Neutrophil (primary cell): Measurements from ENCODE around the gene FHAD1.

Experiments used
- H3K27ac ChIP-seq: fragments of 200-600 bp; sonication (generic); 2 replicates; pipeline ENCODE4 v1.5.1; 2016; ENCODE audit warnings: mild to moderate bottlenecking, moderate library complexity
- H3K27me3 ChIP-seq: fragments of 200-600 bp; sonication (generic); 2 replicates; pipeline ENCODE4 v1.6.0; 2016; ENCODE audit warnings: mild to moderate bottlenecking
- H3K36me3 ChIP-seq: fragments of 200-600 bp; sonication (generic); 2 replicates; pipeline ENCODE4 v1.5.1; 2017
- H3K4me1 ChIP-seq, 2 experiments: fragments of 200-600 bp in 1 of 2; sonication (generic) in 1 of 2; 1 replicate in 1 of 2; 2 replicates in 1 of 2; pipeline versions ENCODE4 v1.5.1 to v1.6.1; 2013 to 2016; ENCODE audit warnings: low read depth in 1 of 2, low read length in 1 of 2, mild to moderate bottlenecking in 1 of 2, moderate library complexity in 1 of 2; ENCODE audit not compliant: control insufficient read depth in 1 of 2, insufficient read depth in 1 of 2
- H3K4me3 ChIP-seq, 2 experiments: fragments of 200-600 bp in 1 of 2; sonication (generic) in 1 of 2; 1 replicate in 1 of 2; 2 replicates in 1 of 2; pipeline ENCODE4 v1.5.1; 2013 to 2016; ENCODE audit warnings: low read depth in 1 of 2, low read length in 1 of 2, mild to moderate bottlenecking in 1 of 2, moderate library complexity in 1 of 2
- H3K9me3 ChIP-seq: fragments of 200-600 bp; sonication (generic); 2 replicates; pipeline ENCODE4 v1.5.1; 2016
- TF ChIP-seq, protein P1 (sequence below): fragments of 200-600 bp; sonication (generic); IDR thresholded peaks from 2 replicates; pipeline ENCODE4 v1.5.1; 2016; ENCODE audit warnings: antibody characterized with exemption

FHAD1 gene

DNA sequence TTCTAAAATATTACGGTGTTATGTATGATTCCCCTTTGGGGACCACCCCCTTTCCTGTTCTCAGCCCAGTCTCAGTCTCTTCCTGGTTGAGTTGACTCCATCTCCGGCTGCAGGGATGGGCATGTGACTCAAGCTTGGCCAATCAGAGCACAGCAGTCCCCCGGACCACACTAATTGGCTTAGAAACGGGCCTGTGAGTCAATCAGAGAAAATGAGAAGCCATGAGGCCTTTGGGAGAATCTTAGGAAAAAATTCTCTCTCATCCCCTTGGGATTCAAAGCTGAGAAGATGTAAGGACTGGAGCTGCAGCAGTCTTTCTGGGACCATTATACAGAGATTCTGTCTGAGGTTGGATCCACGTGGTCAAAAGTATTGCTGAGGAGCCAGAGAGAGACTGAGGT lies 10.7 kb upstream of the FHAD1 start:
- Histone ChIP-seq H3K4me1 (peaks cover 0 to 4% of the 10 kb centered on the region in 2 experiments), H3K27ac (no peak overlapping the region), H3K27me3 (no peaks in the 10 kb centered on the region), H3K36me3 (no peaks in the 10 kb centered on the region), H3K4me3 (no peak overlapping the region), H3K9me3 (no peaks in the 10 kb centered on the region)
- TF ChIP-seq, protein P1, sequence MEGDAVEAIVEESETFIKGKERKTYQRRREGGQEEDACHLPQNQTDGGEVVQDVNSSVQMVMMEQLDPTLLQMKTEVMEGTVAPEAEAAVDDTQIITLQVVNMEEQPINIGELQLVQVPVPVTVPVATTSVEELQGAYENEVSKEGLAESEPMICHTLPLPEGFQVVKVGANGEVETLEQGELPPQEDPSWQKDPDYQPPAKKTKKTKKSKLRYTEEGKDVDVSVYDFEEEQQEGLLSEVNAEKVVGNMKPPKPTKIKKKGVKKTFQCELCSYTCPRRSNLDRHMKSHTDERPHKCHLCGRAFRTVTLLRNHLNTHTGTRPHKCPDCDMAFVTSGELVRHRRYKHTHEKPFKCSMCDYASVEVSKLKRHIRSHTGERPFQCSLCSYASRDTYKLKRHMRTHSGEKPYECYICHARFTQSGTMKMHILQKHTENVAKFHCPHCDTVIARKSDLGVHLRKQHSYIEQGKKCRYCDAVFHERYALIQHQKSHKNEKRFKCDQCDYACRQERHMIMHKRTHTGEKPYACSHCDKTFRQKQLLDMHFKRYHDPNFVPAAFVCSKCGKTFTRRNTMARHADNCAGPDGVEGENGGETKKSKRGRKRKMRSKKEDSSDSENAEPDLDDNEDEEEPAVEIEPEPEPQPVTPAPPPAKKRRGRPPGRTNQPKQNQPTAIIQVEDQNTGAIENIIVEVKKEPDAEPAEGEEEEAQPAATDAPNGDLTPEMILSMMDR, result no peak

DNA sequence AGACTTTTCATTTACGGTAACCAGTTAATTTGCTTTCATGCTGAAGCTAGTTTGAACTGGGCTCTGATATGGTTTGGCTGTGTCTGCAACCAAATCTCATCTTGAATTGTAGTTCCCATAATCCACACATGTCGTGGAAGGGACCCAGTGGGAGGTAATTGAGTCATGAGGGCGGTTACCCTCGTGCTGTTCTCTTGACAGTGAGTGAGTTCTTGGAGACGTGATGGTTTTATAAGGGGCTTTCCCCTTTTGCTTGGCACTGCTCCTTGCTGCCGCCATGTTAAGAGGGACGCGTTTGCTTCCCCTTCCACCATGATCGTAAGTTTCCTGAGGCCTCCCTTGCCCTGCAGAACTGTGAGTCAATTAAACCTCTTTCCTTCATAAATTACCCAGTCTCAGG lies 10.3 kb upstream of the FHAD1 start:
- Histone ChIP-seq H3K36me3 (no peaks in the 10 kb centered on the region), H3K27ac (no peak overlapping the region), H3K9me3 (no peaks in the 10 kb centered on the region), H3K27me3 (no peaks in the 10 kb centered on the region), H3K4me3 (no peak overlapping the region), H3K4me1 (peaks cover 0 to under 1% of the 10 kb centered on the region in 2 experiments)
- TF ChIP-seq, protein P1, result no peak

GRCh38 chr1:15238789-15239188 lies 8.2 kb upstream of the FHAD1 start:
- no peaks in the 10 kb centered on the region for H3K4me1 ChIP-seq
- H3K9me3 ChIP-seq, result no peaks in the 10 kb centered on the region
- no peaks in the 10 kb centered on the region for H3K36me3 ChIP-seq
- H3K27me3 ChIP-seq, result no peaks in the 10 kb centered on the region
- TF ChIP-seq, protein P1, result no peak
- H3K27ac ChIP-seq, result no peak overlapping the region
- no peak overlapping the region for H3K4me3 ChIP-seq

DNA sequence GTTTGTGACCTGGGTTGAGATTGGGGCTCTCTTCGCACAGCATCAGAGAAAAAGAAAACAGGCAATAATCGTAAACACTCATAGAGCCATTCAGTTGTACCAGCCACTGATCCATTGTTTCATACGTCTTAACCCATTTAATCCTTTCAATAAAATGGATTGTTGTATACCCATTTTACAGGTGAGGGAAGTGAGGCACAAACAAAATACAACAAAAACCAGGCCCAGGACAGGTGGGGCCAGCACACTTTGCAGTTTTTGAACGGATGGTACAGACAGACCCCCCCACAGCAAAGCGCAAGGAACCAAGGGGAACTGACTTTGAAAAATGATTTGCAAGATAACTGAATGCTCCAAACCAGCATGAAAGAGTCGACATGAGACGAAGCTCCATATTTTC lies 4.3 kb upstream of the FHAD1 start:
- H3K9me3 ChIP-seq, result no peaks in the 10 kb centered on the region
- no peak overlapping the region for H3K4me3 ChIP-seq
- H3K36me3 ChIP-seq, result no peaks in the 10 kb centered on the region
- peaks cover 10% of the 10 kb centered on the region for H3K27me3 ChIP-seq
- TF ChIP-seq, protein P1, result no peak
- peaks cover 28 to 31% of the 10 kb centered on the region in 2 experiments for H3K4me1 ChIP-seq
- no peak overlapping the region for H3K27ac ChIP-seq

DNA sequence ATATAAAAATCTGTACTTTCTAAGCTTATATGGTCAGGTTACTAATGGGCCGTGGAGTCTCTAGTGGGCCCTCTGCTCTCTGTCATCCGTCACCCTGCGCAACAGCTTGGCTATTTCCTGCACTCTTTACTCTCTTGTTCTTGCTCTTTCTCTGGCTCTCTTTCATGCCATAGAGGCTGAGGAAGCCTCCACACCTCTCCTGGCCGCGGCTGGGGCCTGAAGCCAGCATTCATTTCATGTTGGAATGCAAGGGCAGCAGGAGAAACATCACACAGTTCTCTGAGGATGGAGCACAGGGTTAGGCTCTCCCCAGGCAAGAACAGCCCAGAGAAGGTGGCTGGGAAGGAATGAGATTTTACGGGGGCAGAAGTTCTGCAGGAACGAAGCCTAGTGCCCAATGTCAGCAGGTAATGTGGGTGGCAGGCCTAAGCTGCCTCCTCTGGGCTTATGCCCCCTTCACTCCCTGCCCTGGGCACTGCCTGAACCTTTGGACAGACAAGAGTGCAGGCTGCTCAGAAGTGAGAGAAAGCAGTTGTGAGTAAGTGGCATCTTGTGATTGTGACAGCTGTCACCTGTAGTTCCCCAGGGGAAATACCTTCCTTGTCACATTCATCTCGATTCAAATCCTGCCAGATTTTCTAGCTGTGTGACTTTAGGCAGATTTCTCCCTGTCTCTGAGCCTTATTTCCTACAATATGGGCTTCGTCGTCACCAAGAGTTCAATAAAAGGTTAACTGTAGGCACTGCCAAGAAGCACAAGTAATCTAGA lies 3.6 kb upstream of the FHAD1 start:
- Histone ChIP-seq H3K9me3 (no peaks in the 10 kb centered on the region), H3K27me3 (peaks cover 17% of the 10 kb centered on the region), H3K27ac (no peak overlapping the region), H3K36me3 (no peaks in the 10 kb centered on the region), H3K4me1 (peaks cover 28 to 31% of the 10 kb centered on the region in 2 experiments), H3K4me3 (no peak overlapping the region)
- TF ChIP-seq, protein P1, result no peak
